Endothelial cell (in vitro differentiated cells): Measurements from ENCODE around the gene TMEM154. TPM values are rescaled to one million over a fixed set of nuclear protein-coding genes. Genes with fewer than 3 reads are reported as not detected.

Experiments
- DNase-seq: peaks from one replicate; pipeline ENCODE4 v3.0.0; 2021; ENCODE audit warnings: low spot score
- H3K27ac Mint-ChIP-seq: one replicate; pipeline ENCODE4 v1.8.0; 2021; ENCODE audit warnings: mixed read lengths, inconsistent platforms; ENCODE audit not compliant: unreplicated experiment
- H3K27me3 Mint-ChIP-seq: one replicate; pipeline ENCODE4 v1.8.0; 2021; ENCODE audit warnings: mild to moderate bottlenecking, moderate library complexity, mixed read lengths, inconsistent platforms; ENCODE audit not compliant: unreplicated experiment
- H3K36me3 Mint-ChIP-seq: one replicate; pipeline ENCODE4 v1.8.0; 2021; ENCODE audit warnings: mild to moderate bottlenecking, low read depth, mixed read lengths, inconsistent platforms; ENCODE audit not compliant: unreplicated experiment
- H3K4me1 Mint-ChIP-seq: one replicate; pipeline ENCODE4 v1.8.0; 2021; ENCODE audit warnings: mild to moderate bottlenecking, mixed read lengths, inconsistent platforms; ENCODE audit not compliant: unreplicated experiment
- H3K4me3 Mint-ChIP-seq: one replicate; pipeline ENCODE4 v1.8.0; 2021; ENCODE audit warnings: mild to moderate bottlenecking, mixed read lengths, inconsistent platforms; ENCODE audit not compliant: unreplicated experiment
- H3K9me3 Mint-ChIP-seq: one replicate; pipeline ENCODE4 v1.8.0; 2021; ENCODE audit warnings: mixed read lengths, inconsistent platforms; ENCODE audit not compliant: unreplicated experiment
- CTCF ChIP-seq: fragments of 200-600 bp; sonication (generic); IDR thresholded peaks from one replicate; pipeline ENCODE4 v1.5.0; 2021; ENCODE audit warnings: antibody characterized with exemption; ENCODE audit not compliant: unreplicated experiment
- total RNA-seq: library from RNA; stranded (reverse); fragmentation: NEBNext Ultra II Directional; extraction: Animal tissue kit (Norgen Biotek cat#: 25700); gene quantifications from one replicate; pipeline ENCODE4 v1.2.1, GENCODE V29; 2021; ENCODE audit not compliant: unreplicated experiment

The TMEM154 gene
- total RNA-seq, 1 donor from 2014 or later = 6.7 TPM

- H3K9me3 Mint-ChIP-seq = no peaks in the 10 kb centered on the region
- no peaks in the 10 kb centered on the region for H3K36me3 Mint-ChIP-seq
- TF ChIP-seq CTCF = no peak
- H3K27ac Mint-ChIP-seq = no peak overlapping the region
- no peaks in the 10 kb centered on the region for H3K27me3 Mint-ChIP-seq
- H3K4me1 Mint-ChIP-seq = peaks cover 2% of the 10 kb centered on the region
- H3K4me3 Mint-ChIP-seq = no peak overlapping the region
- DNase-seq = no peak
These were observed 85.7 kb downstream of the TMEM154 start for GRCh38 chr4:152594057-152594456.

- H3K36me3 Mint-ChIP-seq = no peaks in the 10 kb centered on the region
- no peak for DNase-seq
- no peaks in the 10 kb centered on the region for H3K9me3 Mint-ChIP-seq
- no peak for TF ChIP-seq CTCF
- no peak overlapping the region for H3K27ac Mint-ChIP-seq
- H3K27me3 Mint-ChIP-seq = no peaks in the 10 kb centered on the region
- no peak overlapping the region for H3K4me3 Mint-ChIP-seq
- H3K4me1 Mint-ChIP-seq = peaks cover 2% of the 10 kb centered on the region
These were observed 87.9 kb downstream of the TMEM154 start for GRCh38 chr4:152591876-152592275.

DNA sequence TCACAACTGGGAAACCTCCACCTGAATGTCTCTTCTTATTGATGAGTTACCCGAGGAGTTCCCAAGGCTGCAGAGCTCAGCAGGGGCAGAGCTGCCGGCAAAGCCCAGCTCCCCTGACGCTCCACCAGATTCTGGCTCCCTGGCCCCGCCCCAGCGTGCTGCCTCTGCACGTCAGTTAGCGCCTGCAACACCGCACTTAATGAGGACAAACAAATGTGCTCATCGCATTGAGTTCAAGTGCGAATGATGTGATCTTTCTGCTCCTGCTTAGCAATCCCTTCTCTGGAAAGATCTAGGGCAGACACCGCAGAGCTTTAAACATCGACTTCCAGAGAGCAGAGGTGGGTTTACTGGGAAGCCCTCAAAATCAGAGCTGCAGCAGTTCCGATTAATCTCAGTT is 88.4 kb downstream of the TMEM154 start:
- H3K4me1 Mint-ChIP-seq = peaks cover 2% of the 10 kb centered on the region
- DNase-seq = peak; percentile 36
- no peaks in the 10 kb centered on the region for H3K9me3 Mint-ChIP-seq
- no peak overlapping the region for H3K4me3 Mint-ChIP-seq
- no peaks in the 10 kb centered on the region for H3K27me3 Mint-ChIP-seq
- no peak overlapping the region for H3K27ac Mint-ChIP-seq
- no peaks in the 10 kb centered on the region for H3K36me3 Mint-ChIP-seq
- no peak for TF ChIP-seq CTCF

GRCh38 chr4:152590179-152591031 is 89.4 kb downstream of the TMEM154 start:
- no peak overlapping the region for H3K27ac Mint-ChIP-seq
- H3K27me3 Mint-ChIP-seq = no peaks in the 10 kb centered on the region
- no peaks in the 10 kb centered on the region for H3K36me3 Mint-ChIP-seq
- DNase-seq = no peak
- no peaks in the 10 kb centered on the region for H3K9me3 Mint-ChIP-seq
- H3K4me1 Mint-ChIP-seq = peaks cover 2% of the 10 kb centered on the region
- no peak overlapping the region for H3K4me3 Mint-ChIP-seq
- TF ChIP-seq CTCF = no peak

GRCh38 chr4:152588869-152589268 is 90.9 kb downstream of the TMEM154 start:
- no peak for DNase-seq
- Mint-ChIP-seq H3K27me3 (no peaks in the 10 kb centered on the region), H3K9me3 (no peaks in the 10 kb centered on the region), H3K27ac (no peak overlapping the region), H3K4me1 (peaks cover 2% of the 10 kb centered on the region), H3K36me3 (no peaks in the 10 kb centered on the region), H3K4me3 (no peak overlapping the region)
- TF ChIP-seq CTCF = no peak
